22Rv1 (cell line): ENCODE data around the gene ZBTB3.
A peak's percentile ranks its signal among the peaks of the same experiment; 100 is the strongest.

Experiments used
- H3K27ac ChIP-seq: fragments of 450-650 bp; 2 replicates; pipeline ENCODE4 v1.5.1; 2017
- CTCF ChIP-seq: fragments of 450-650 bp; IDR thresholded peaks from 2 replicates; pipeline ENCODE4 v1.5.1; 2017; ENCODE audit warnings: mild to moderate bottlenecking
- ZFX ChIP-seq: fragments of 450-650 bp; IDR thresholded peaks from 2 replicates; pipeline ENCODE4 v1.6.1; 2017; ENCODE audit warnings: antibody characterized with exemption, borderline replicate concordance

Gene ZBTB3

GRCh38 chr11:62715150-62716130, 38.5 kb downstream of the ZBTB3 start:
- H3K27ac ChIP-seq: no peak overlapping the region
- TF ChIP-seq CTCF: no peak
- no peak for TF ChIP-seq ZFX

GRCh38 chr11:62713343-62713742, 40.6 kb downstream of the ZBTB3 start:
- H3K27ac ChIP-seq: 0 out of 2 replicates have a peak overlapping the region, but pooled peaks have one; percentile 13
- no peak for TF ChIP-seq ZFX
- TF ChIP-seq CTCF: no peak

GRCh38 chr11:62712861-62713260, 41.1 kb downstream of the ZBTB3 start:
- 0 out of 2 replicates have a peak overlapping the region, but pooled peaks have one; percentile 13 for H3K27ac ChIP-seq
- TF ChIP-seq CTCF (no peak), ZFX (no peak)

GRCh38 chr11:62712276-62712812, 41.6 kb downstream of the ZBTB3 start:
- TF ChIP-seq ZFX (no peak), CTCF (no peak)
- 0 out of 2 replicates have a peak overlapping the region, but pooled peaks have one; percentile 13 for H3K27ac ChIP-seq

- TF ChIP-seq ZFX: no peak
- H3K27ac ChIP-seq: peak overlapping the region; percentile 85
These were observed 44.0 kb downstream of the ZBTB3 start for GRCh38 chr11:62710001-62710345.

GRCh38 chr11:62709247-62710000, 44.5 kb downstream of the ZBTB3 start:
- TF ChIP-seq ZFX (no peak), CTCF (no peak)
- peak overlapping the region; percentile 85 for H3K27ac ChIP-seq

GRCh38 chr11:62708793-62709192, 45.2 kb downstream of the ZBTB3 start:
- no peak for TF ChIP-seq CTCF
- no peak for TF ChIP-seq ZFX
- H3K27ac ChIP-seq: peak overlapping the region; percentile 85
